H9 (cell line): ENCODE results near the gene CLCN6. TPM values are rescaled to one million over a fixed set of nuclear protein-coding genes. Genes with fewer than 3 reads are reported as not detected.

Experiments used
- DNase-seq: peaks from one replicate; pipeline ENCODE4 v3.0.0-alpha.2; 2017
- H2AFZ ChIP-seq: one replicate; pipeline ENCODE4 v1.6.1; 2013; ENCODE audit warnings: mild to moderate bottlenecking, low read length, control low read depth, moderate library complexity
- H2AK5ac ChIP-seq: 2 replicates; pipeline ENCODE4 v1.6.1; 2013; ENCODE audit warnings: low read length, control low read depth, mixed read lengths; ENCODE audit not compliant: insufficient read length
- H2BK120ac ChIP-seq: one replicate; pipeline ENCODE4 v1.6.1; 2013; ENCODE audit warnings: low read depth, mild to moderate bottlenecking, low read length, control low read depth, inconsistent platforms; ENCODE audit not compliant: poor library complexity, severe bottlenecking
- H2BK12ac ChIP-seq: 2 replicates; pipeline ENCODE4 v1.6.1; 2013; ENCODE audit warnings: low read length, control low read depth, mixed read lengths, low read depth; ENCODE audit not compliant: insufficient read length
- H2BK15ac ChIP-seq: 2 replicates; pipeline ENCODE4 v1.6.1; 2013; ENCODE audit warnings: low read depth, low read length, control low read depth
- H2BK20ac ChIP-seq: one replicate; pipeline ENCODE4 v1.6.1; 2013; ENCODE audit warnings: low read depth, mild to moderate bottlenecking, low read length, control low read depth, inconsistent platforms; ENCODE audit not compliant: poor library complexity, severe bottlenecking
- H2BK5ac ChIP-seq: 2 replicates; pipeline ENCODE4 v1.6.1; 2013; ENCODE audit warnings: low read length, control low read depth, mixed read lengths; ENCODE audit not compliant: insufficient read length
- H3K14ac ChIP-seq: 2 replicates; pipeline ENCODE4 v1.6.1; 2013; ENCODE audit warnings: low read length, control low read depth; ENCODE audit not compliant: insufficient read depth
- H3K18ac ChIP-seq: 2 replicates; pipeline ENCODE4 v1.6.1; 2013; ENCODE audit warnings: low read depth, mild to moderate bottlenecking, mixed read lengths, low read length, control low read depth; ENCODE audit not compliant: insufficient read length
- H3K23ac ChIP-seq: 2 replicates; pipeline ENCODE4 v1.6.1; 2013; ENCODE audit warnings: low read length, control low read depth, mixed read lengths, low read depth; ENCODE audit not compliant: insufficient read length
- H3K23me2 ChIP-seq: 2 replicates; pipeline ENCODE4 v1.6.1; 2013; ENCODE audit warnings: low read depth, mild to moderate bottlenecking, mixed read lengths, low read length, control low read depth; ENCODE audit not compliant: insufficient read length, poor library complexity, severe bottlenecking
- H3K27ac ChIP-seq: 2 replicates; pipeline ENCODE4 v1.5.1; 2013; ENCODE audit warnings: low read length, control low read depth, mixed read lengths, low read depth; ENCODE audit not compliant: insufficient read length
- H3K27me3 ChIP-seq: 2 replicates; pipeline ENCODE4 v1.6.1; 2013; ENCODE audit warnings: low read length, control low read depth, inconsistent platforms; ENCODE audit not compliant: insufficient read depth
- H3K4ac ChIP-seq: 2 replicates; pipeline ENCODE4 v1.6.1; 2013; ENCODE audit warnings: low read depth, mild to moderate bottlenecking, control low read depth, inconsistent platforms, low read length, moderate library complexity
- H3K4me1 ChIP-seq: 2 replicates; pipeline ENCODE4 v1.6.1; 2013; ENCODE audit warnings: low read length, control low read depth, inconsistent platforms; ENCODE audit not compliant: insufficient read depth
- H3K4me2 ChIP-seq: 2 replicates; pipeline ENCODE4 v1.6.1; 2013; ENCODE audit warnings: low read length, control low read depth, mixed read lengths; ENCODE audit not compliant: insufficient read length, insufficient read depth
- H3K56ac ChIP-seq: 2 replicates; pipeline ENCODE4 v1.6.1; 2013; ENCODE audit warnings: low read depth, mild to moderate bottlenecking, mixed read lengths, low read length, control low read depth; ENCODE audit not compliant: insufficient read length
- H3K79me1 ChIP-seq: 2 replicates; pipeline ENCODE4 v1.6.1; 2013; ENCODE audit warnings: low read depth, mild to moderate bottlenecking, moderate library complexity, low read length, control low read depth, inconsistent platforms; ENCODE audit not compliant: insufficient read depth, poor library complexity, severe bottlenecking
- H3K79me2 ChIP-seq: 2 replicates; pipeline ENCODE4 v1.6.1; 2013; ENCODE audit warnings: low read length, control low read depth, inconsistent platforms; ENCODE audit not compliant: insufficient read depth
- H3K9ac ChIP-seq: 2 replicates; pipeline ENCODE4 v1.6.1; 2013; ENCODE audit warnings: low read length, control low read depth, mixed read lengths; ENCODE audit not compliant: insufficient read length; ENCODE audit errors: extremely low read depth
- H3K9me3 ChIP-seq: one replicate; pipeline ENCODE4 v1.6.1; 2013; ENCODE audit warnings: low read depth, low read length, inconsistent platforms; ENCODE audit not compliant: control insufficient read depth
- H3T11ph ChIP-seq: one replicate; pipeline ENCODE4 v1.6.1; 2013; ENCODE audit warnings: mild to moderate bottlenecking, low read length, control low read depth, inconsistent platforms
- H4K20me1 ChIP-seq: one replicate; pipeline ENCODE4 v1.6.1; 2013; ENCODE audit not compliant: control insufficient read depth, insufficient read length, insufficient read depth
- H4K5ac ChIP-seq: 2 replicates; pipeline ENCODE4 v1.6.1; 2013; ENCODE audit warnings: low read depth, mild to moderate bottlenecking, mixed read lengths, low read length, control low read depth; ENCODE audit not compliant: insufficient read length
- H4K8ac ChIP-seq: replicated peaks from 2 replicates; pipeline ENCODE4 v1.6.1; 2013; ENCODE audit warnings: low read length, control low read depth, mixed read lengths, low read depth; ENCODE audit not compliant: insufficient read length
- H4K91ac ChIP-seq: 2 replicates; pipeline ENCODE4 v1.6.1; 2013; ENCODE audit warnings: low read depth, mild to moderate bottlenecking, moderate library complexity, mixed read lengths, low read length, control low read depth; ENCODE audit not compliant: insufficient read length
- H3K27ac Mint-ChIP-seq, 3 experiments: 2 replicates in 2 of 3; 3 replicates in 1 of 3; pipeline ENCODE4 v1.8.0; 2020 to 2021; ENCODE audit warnings: mixed read lengths in 3 of 3, mild to moderate bottlenecking in 1 of 3, moderate library complexity in 1 of 3
- H3K27me3 Mint-ChIP-seq: 2 replicates; pipeline ENCODE4 v1.8.0; 2021; ENCODE audit warnings: low read depth, mild to moderate bottlenecking, moderate library complexity, mixed read lengths
- H3K36me3 Mint-ChIP-seq, 3 experiments: 2 replicates in 2 of 3; 3 replicates in 1 of 3; pipeline ENCODE4 v1.8.0; 2020 to 2021; ENCODE audit warnings: low read depth in 3 of 3, mixed read lengths in 3 of 3; ENCODE audit not compliant: insufficient read depth in 1 of 3
- H3K4me1 Mint-ChIP-seq, 2 experiments: 2 replicates each; pipeline ENCODE4 v1.8.0; 2020; ENCODE audit warnings: mixed read lengths in 2 of 2
- H3K4me3 Mint-ChIP-seq, 2 experiments: 2 replicates in 1 of 2; 3 replicates in 1 of 2; pipeline ENCODE4 v1.8.0; 2020 to 2021; ENCODE audit warnings: mild to moderate bottlenecking in 2 of 2, mixed read lengths in 2 of 2, moderate library complexity in 1 of 2
- H3K9me3 Mint-ChIP-seq, 2 experiments: 2 replicates in 1 of 2; 3 replicates in 1 of 2; pipeline ENCODE4 v1.8.0; 2020; ENCODE audit warnings: mild to moderate bottlenecking in 2 of 2, mixed read lengths in 2 of 2, moderate library complexity in 1 of 2
- WGBS: extraction: QIAGEN DNeasy Blood & Tissue Kit; methylation state at CpG from one replicate; pipeline ENCODE4 v1.1.7; 2013; ENCODE audit warnings: missing lambda C conversion rate, low lambda C conversion rate, mixed read lengths; ENCODE audit not compliant: insufficient read length; ENCODE audit errors: extremely low coverage; 5-methylcytosine and 5-hydroxymethylcytosine counted together
- total RNA-seq: library from RNA; stranded (reverse); gene quantifications from 2 replicates; pipeline ENCODE4 v1.2.1, GENCODE V29; 2021
- TF ChIP-seq, protein P1 (sequence below): fragments of 200-600 bp; sonication (generic); conservative IDR thresholded peaks from 3 replicates; pipeline ENCODE4 v1.8.0; 2021; ENCODE audit warnings: antibody characterized with exemption, mild to moderate bottlenecking

Gene CLCN6
- total RNA-seq, 1 experiment from 2014 or later, result 20.5 TPM

DNA sequence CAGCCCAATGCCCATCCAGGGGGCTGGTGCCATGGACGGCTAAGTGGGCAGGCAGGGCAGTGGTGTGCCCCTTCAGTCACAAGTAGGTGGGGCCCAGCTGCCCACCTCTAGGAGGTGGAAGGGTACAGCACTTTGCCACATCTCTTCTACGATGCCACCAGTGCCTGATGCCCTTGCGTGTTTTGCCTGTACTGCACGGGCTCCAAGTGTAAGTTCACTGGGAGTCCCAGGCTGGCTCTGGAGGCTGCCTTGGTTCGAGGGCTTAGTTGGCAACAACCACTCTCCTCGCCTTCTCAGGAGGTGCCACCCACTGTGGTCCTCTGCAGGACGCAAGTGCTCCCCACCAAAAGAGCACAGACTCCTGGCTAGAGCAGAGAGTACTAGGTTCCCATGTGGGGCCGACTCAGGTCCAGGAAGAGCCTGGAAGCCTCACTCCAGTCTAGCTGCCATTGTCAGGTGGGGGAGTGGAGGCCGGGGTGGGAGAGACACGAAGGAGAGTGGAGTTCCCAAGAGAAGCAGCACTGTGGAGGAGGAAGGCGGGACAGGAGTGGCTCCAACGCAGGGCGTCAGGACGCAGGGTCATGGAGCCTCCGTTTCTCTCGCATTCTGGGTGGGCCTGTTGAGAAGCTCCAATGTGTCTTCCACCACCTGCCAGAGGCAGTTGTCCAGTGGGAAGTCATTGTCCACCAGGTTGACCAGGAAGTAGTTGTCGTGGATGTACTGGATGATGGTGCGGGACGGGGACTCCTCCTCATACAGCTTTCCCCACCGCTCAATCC is 15.7 kb upstream of the CLCN6 start:
- Mint-ChIP-seq H3K36me3 (peaks cover 9 to 31% (median 28%) of the 10 kb centered on the region in 3 experiments; a peak in 6 of 7 replicates), H3K4me3 (no peak overlapping the region)
- no CpG with 5 or more reads among the region's 20 CpGs for WGBS

More for the DNA sequence above, 15.7 kb upstream of the CLCN6 start:
- Histone ChIP-seq H3K4me1 (peaks cover 5% of the 10 kb centered on the region; the same call in 1 of the 2 replicates), H2BK12ac (no peak overlapping the region), H2BK5ac (no peak overlapping the region), H2BK120ac (no peak overlapping the region), H3K14ac (no peak overlapping the region), H2BK15ac (no peak overlapping the region), H3K27ac (no peak overlapping the region), H4K20me1 (no peaks in the 10 kb centered on the region), H3T11ph (no peak overlapping the region), H3K9ac (no peak overlapping the region), H3K18ac (no peak overlapping the region), H3K4ac (no peak overlapping the region), H3K23me2 (no peaks in the 10 kb centered on the region), H3K23ac (no peak overlapping the region), H2AK5ac (no peak overlapping the region), H3K79me2 (no peaks in the 10 kb centered on the region), H2BK20ac (no peak overlapping the region), H3K9me3 (no peaks in the 10 kb centered on the region), H3K56ac (no peak overlapping the region), H4K91ac (no peak overlapping the region), H4K8ac (no peak overlapping the region), H4K5ac (no peak overlapping the region), H3K79me1 (no peaks in the 10 kb centered on the region), H3K4me2 (no peak overlapping the region), H3K27me3 (no peaks in the 10 kb centered on the region), H2AFZ (no peak overlapping the region)
- Mint-ChIP-seq H3K9me3 (no peaks in the 10 kb centered on the region), H3K27ac (peak overlapping the region in 2 of 3 experiments; percentile 61 to 78; a peak in 4 of 7 replicates), H3K4me1 (peaks cover 19 to 25% of the 10 kb centered on the region in 2 experiments), H3K27me3 (no peaks in the 10 kb centered on the region)
- DNase-seq, result no peak
- TF ChIP-seq, protein P1, sequence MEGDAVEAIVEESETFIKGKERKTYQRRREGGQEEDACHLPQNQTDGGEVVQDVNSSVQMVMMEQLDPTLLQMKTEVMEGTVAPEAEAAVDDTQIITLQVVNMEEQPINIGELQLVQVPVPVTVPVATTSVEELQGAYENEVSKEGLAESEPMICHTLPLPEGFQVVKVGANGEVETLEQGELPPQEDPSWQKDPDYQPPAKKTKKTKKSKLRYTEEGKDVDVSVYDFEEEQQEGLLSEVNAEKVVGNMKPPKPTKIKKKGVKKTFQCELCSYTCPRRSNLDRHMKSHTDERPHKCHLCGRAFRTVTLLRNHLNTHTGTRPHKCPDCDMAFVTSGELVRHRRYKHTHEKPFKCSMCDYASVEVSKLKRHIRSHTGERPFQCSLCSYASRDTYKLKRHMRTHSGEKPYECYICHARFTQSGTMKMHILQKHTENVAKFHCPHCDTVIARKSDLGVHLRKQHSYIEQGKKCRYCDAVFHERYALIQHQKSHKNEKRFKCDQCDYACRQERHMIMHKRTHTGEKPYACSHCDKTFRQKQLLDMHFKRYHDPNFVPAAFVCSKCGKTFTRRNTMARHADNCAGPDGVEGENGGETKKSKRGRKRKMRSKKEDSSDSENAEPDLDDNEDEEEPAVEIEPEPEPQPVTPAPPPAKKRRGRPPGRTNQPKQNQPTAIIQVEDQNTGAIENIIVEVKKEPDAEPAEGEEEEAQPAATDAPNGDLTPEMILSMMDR, result no peak
